ENCODE data around the gene UROC1.
A peak's percentile ranks its signal among the peaks of the same experiment; 100 is the strongest.

UROC1 gene

DNA sequence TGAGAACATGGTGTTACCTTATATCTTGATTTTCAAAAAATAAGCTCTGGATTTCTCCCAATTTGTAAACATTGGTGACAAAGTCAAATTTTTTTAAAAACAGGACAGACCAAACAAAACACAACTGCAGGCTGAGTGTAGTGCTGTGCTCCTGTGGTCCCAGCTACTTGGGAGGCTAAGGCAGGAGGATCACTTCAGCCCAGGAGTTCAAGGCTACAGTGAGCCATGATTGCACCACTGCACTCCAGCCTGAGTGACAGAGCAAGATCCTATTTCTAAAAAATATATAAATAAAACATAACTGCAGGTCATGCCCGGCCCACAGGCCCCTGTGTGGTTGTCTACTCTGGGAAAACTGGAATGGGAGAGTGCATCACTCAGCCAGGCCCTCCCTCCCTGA lies 37.9 kb downstream of the UROC1 start:
- no peak for DNase-seq (ENCODE audit: low read depth in 3 of 3)

DNA sequence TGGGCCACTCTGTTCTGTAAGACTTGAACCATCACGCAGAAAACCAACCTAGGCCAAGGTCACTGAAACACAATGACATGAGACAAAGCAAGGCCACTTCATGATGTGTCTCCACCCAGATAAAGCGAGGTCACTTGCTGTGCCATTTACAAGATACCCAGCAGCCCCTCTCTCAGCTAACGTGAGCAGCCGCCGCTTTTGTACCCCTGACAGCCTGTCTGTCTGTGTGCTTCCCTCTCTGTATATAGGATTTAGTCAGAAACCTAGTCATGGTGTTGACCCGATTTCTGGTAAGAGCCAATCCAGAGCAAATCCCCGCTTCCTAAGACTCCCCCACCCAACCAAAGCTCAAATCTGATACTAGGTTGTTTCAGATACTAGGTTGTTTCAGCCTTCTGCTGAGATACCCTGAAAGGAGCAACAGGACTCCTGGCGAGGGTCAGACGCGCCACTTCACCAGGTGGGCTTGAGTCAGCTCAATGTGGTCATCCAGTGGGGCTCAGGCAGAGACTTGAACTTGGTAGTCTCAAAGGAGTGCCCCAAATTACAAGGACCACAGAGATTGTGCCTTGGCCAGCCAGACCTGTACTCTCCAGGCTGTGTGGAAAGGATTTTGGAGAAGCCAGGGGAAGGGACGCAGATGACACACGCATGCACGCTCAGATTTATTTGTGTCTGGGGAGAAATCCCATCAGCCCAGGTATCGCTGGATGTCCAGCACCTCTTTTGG lies 38.8 kb downstream of the UROC1 start:
- DNase-seq (ENCODE audit: low read depth in 3 of 3) = no peak

DNA sequence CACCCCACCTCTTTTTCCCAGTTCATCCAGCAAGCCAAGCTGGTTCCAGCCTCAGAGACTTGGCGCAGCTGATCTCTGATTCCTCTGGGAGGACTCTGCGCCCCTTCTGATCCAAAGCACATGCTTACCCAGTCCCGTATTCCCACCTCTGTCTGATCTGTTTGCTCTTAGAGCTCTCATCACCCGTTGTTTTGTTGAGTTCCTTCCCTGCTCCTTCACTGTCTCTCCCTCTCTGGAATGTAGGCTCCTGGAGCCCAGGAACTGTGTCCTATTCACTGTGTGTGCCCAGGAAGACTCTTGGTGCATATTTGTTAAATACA lies 40.6 kb downstream of the UROC1 start:
- no peak for DNase-seq (ENCODE audit: low read depth in 3 of 3)

DNA sequence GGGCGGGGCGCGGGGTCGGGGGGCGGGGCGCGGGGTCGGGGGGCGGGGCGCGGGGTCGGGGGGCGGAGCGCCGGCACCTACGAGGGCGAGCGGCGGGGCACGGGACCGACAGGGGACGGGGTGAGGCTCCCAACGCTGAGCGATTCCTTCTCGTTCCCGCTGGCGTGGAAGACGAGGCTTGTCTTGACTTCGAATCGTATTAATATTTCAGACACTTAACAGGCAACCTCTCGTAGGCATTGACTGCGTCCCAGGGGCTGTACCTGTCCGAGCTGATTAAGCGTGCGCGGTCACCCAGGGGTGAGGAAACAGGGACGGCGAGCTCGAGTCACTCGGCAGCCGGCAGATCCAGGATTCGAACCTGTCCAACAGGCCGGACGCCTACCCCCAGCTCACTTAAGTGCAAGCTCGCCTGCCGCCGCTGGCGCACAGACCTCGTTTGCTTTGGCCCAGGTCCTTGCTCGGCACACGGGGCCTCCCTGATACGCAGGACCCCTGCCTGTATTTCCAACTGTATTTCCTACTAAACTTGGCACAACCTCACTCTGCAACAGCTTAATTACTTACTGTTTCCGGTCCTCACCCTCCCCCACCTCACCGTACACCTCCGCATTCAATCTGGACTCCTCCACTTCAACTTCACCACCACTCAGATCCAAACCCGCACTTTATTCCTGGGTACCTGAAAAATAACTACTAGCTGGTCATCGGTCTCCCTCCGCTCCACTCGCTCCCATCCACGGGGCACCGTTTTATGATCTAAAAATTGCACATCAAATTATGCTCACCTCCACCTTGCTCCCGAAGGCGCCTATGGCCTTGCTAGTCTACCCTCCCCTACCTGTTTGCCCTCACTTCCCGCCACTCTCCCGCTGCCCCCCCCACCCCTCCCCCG lies 41.2 kb downstream of the UROC1 start:
- DNase-seq (ENCODE audit: low read depth in 3 of 3) = peak in 1 of 3 experiments; percentile 23

DNA sequence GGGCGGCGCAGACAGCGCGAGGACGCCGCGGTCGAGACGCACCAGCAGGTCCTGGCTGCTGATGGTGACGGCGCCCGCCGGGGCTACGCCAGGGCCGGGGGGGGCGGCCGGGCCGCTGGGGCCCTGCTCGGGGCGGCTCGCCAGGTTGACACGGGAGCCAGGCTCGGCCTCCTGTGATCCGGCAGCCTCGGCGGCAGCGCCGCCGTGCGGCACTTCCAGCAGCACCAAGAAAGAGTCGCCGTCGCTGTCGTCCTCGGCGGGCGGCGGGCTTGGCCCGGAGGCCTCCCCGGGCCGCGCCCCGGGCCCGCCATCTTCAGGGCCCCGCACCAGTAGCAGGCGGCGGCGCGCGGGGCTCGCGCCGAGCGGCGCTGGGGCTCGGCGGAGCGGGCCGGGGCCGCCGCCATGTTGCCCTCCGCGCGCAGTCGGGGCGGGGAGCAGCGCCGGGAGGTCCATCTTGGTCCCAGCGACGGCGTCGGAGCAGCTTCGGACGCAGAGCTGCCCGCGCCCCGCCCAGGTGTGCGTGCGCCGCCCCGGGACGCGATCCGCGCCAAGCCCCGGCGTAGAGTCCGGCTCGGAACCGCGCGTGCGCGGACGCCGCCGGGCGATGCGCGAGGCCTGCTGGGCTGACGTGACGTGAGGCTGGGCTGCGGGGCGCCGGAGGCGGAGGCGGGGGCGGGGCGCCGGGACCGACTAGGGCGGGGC lies 42.0 kb downstream of the UROC1 start, which contains the start of gene ZXDC:
Gene ZXDC, minus strand, starts transcription at position 479 of the 702 bp plus-strand sequence. Its CDS starts 26 bp downstream, at position 453.
- peak; percentile 84 to 90 (median 86) for DNase-seq (ENCODE audit: low read depth in 3 of 3)

DNA sequence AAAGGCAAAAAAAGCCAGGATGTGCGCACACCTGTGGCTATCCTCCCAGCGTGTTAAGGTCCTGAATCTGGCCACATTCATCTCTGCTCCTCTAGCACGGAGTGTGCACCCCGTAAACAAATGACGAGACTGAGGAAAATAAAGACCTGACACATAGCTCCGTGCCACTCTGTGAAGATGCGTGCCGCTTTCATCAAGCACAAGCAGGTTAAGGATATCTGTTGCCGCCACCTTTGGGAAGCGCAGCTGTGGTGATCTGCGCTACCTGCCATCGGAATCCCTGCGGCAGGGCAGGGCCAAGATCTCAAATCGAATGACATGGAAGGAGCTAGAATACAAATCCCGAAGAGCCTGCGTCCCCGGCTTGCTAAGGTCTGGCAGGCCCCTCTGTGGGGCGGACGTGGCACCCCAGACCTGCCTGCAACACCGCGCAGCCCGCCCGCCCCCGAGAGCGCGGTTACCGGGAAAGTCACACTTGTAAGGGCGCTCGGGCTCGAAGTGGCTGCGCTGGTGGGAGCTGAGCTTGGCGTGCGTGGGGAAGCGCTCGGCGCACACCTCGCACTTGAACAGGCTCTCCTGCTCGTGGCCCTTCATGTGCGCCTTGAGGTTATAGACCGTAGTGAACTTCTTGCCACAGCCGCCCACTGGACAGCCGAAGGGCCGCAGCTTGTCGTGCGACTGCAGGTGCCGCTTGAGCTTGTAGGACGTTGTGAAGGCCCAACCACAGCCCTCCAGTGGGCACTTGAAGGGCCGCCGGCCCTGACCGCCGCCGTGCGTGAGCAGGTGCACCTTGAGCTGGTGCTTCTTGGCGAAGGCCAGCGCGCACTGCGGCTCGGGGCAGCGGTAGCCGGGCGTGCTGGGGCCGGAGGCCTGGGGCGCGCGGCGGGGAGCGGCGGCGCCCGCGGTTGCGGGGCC lies 42.8 kb downstream of the UROC1 start:
- peak; percentile 4 to 42 (median 14) for DNase-seq (ENCODE audit: low read depth in 3 of 3)

DNA sequence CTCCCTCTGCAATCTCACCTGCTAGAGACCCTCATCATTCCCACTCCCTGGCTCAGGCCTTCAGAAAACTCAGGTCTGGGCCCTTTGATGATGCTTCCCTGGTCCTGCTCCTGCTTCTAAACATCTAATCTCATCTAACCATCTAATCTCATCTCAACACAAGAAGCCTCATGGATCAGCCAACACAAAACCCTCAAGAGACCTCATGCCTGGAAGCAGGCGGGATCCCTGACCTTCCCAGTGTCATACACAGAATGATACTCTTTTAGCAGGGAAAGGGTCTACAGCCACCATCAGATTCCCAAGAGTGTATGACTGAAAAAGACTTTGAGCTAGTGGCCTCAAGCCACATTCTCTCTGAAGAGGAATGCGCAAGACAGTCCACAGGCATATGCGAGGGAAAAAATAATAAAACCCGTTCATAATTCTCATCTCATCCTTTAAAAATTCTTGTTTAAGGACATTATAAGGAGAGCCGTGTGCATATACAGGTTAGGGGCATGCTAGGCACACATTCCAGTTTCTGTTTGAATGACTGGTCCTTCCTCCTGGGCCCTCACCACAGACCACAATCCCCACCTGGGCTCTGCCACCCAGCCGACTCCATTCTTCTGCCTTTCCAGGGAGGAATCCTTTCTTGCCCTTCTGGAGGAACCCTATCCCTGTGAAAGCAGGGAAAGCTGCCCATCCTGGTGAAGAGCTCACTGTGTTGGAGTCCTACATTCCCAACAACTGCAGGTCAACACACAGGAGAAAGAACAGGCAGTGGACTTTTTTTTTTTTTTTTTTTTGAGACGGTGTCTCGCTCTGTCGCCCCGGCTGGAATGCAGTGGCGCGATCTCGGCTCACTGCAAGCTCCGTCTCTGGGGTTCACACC lies 44.0 kb downstream of the UROC1 start:
- no peak for DNase-seq (ENCODE audit: low read depth in 3 of 3)

DNA sequence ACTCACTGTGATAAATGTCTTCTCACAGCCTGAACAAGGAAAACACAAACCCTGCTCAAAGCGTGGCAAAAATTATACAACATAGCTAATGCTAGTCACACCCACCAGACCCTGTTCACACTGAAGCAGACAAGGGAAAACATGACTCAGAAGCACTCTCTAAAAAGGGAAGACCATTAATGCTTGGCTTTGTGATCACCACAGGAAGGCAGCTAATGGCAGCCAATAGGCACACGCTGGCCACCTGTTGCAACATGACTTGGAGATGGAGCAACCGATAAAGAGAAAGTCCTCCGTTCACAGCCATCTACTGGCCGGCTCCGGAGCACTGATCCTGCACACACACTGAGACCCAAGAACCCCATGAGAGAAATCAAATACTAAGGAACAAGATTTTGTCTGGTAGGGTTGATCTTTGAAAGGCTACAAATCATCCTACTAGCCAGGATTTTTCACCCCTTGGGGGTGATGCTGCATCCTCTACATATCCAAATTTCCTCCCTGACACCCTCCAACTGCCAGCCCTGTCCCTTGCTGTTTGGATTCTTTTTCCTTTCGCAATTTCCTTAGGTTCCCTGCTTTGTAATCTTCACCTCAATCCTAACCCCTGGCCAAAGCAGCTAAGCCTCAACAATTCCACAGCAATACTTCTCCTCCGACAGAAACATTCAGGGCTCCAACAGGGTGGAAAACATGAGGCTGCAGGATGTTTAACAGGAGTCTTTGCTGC lies 45.1 kb downstream of the UROC1 start:
- DNase-seq (ENCODE audit: low read depth in 3 of 3) = no peak

DNA sequence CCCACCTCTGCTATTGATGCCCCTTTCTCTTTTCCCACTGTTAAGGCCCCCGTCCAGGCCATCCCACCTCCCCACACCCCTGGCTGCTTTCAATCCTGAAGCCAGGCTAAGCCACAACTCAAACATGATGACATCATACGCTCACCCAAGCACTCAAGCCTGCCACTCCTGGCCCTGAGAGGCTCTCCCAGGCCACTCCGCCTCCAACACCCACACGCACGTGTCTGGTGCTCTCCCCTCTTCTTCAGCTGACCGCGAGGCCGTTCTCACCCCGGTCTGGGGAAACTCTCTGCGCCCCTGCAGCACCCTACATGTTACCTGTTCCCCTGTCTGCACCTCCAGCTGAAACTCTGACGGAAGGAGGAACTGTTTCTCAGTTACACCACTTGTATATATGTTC lies 48.1 kb downstream of the UROC1 start:
- DNase-seq (ENCODE audit: low read depth in 3 of 3) = no peak

DNA sequence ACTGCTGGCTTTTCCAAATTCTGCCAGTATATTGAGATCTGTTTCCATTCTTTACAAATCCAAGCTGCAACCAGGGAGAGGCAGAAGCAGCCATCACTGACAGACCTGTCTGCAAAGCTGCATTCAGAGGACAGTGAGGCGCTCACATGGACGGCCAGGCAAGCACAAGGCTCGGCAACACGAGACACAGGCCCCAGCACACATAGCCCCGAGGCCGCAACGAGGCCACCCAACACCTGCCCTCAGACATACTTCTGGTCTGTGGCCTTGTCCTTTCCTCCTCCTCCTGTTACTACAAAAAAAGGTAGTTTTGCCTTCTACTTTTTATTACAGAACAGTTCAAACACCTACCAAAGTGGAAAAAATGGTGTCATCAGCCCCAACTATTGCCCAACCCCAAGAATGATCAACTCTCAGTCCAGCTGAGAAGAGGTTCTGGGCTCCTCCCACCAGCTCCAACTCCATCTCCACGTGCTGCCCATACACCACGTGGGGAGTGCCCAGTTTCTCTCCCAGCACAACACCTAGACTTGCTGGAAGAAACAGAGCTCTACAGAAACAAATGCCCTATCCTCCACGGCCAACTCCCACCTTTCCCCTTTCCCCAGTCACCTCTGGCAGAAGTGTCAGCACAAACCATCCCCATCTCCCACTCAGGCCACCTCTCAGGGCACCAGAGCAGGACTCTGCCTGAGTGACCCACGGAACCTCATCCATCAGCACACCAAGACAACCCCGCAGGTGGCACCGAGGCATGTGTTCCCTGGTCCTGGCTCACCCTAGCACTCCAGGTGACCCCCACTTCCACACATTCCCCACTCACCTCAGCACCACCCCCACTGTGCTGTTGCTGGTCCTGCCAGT lies 49.3 kb downstream of the UROC1 start:
- no peak for DNase-seq (ENCODE audit: low read depth in 3 of 3)

DNA sequence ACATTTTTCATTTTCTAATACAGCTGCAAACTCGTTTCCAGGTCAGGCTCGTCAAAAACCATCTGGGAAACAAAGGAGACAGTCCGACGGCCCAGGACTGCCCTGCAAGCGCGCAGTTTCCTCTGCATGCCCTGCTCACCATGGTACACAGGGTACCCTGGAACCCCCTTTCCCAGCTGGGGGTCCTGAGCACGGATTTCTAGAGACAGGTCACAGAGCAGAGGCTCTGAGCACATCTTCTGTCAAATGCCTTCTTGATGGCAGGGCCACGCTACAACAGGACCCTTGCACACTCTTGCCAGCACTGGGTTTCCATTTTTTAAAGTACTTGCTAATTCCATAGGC lies 50.0 kb downstream of the UROC1 start:
- DNase-seq (ENCODE audit: low read depth in 3 of 3) = no peak

DNA sequence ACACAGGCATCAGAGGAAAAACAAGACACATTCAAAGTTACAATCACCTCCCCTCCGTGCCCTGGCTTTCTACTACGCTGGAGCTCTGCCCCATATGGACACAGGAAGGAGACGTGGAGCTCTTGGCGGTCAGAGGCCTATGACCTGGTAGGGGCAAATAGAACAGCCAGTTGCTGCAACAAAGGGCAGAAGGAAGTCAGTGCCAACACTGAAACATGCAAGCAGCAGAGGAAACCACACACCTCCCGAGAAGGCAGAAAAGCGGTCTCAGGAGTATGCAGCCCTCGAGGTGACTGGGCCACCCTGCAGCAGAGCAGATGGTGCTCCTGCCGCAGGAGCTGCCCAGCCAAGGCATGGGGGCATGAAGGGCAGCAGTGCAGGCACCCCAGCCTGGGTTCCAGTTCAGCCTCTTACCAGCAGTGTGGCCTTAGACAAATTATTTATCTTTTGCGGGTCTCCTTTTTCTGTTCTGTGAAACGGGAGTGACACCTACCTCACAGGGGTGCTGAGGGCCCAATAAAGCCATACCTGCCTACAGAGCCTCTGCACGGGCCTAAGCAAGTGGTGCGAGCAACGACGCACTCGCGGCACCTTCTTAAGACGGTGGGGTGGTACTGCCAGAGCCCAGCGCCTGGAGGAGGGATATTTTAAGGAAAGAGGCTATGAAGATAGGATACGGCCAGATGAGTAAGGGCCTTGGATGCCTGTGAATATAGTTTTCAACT lies 50.5 kb downstream of the UROC1 start:
- no peak for DNase-seq (ENCODE audit: low read depth in 3 of 3)

DNA sequence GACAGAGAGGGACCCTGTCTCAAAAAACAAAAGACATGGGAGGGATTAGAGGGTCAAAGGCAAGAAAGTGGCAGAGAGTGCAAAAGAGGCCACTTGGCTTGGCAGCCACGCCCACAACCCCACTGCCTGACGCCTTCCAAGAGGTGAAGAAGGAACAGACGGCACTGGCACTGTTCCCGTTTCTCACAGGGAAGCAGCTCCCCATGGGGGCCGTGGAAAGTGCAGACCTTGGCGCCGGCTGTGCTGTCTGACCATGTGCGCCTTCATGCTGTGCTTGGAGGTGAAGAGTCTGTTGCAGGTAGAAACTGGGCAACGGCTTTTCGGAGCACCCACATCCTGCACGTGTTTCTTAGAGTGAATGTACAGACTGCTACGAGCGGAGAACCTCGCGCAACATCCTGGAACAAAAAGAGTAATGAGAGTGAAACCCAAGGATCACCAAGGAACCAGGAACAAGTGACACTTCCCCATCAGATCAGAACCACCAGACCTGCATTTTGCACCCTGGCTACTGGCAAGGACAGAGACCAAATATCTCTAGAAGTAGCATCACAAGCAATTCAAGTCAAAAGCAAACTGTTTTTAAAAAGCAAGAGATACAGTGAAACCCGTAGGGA lies 51.5 kb downstream of the UROC1 start:
- DNase-seq (ENCODE audit: low read depth in 3 of 3) = no peak

DNA sequence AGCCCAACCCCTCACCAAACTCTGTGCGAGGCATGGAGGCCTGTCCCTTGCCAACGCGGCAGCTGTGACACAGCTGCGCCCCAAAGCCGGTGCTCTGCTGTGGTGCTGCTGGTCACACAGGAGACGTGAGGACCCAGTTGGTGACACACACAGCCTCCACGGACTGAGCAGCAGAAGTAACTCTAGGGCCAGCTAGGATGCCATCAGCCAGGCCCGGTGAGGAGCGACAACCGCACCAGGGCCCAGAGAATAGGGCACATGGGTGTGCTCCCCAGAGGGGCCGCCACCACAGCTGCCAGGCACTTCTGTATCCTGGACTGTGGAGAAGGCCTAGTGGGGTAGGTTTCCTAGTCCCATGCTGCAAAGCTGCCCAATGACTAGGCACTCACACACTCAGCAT lies 52.6 kb downstream of the UROC1 start:
- no peak for DNase-seq (ENCODE audit: low read depth in 3 of 3)

DNA sequence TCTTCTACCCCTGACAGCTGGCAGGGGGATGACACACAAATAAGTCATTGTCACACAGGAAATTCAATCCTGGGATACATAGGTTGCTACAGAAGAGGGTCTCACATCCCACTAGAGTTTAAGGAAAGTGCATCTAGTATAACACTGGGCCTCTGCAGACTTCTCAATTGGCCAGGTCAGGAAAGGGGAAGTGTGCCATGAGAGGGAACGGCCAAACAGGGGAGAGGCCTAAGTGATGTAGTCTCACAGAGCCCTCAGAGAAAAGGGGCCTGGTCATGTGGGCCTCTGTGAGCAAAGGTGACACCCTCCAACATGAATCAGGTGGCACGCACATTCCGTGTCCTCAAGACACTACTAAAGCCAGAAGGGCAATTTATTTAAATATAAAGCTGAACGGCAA lies 53.1 kb downstream of the UROC1 start:
- no peak for DNase-seq (ENCODE audit: low read depth in 3 of 3)

DNA sequence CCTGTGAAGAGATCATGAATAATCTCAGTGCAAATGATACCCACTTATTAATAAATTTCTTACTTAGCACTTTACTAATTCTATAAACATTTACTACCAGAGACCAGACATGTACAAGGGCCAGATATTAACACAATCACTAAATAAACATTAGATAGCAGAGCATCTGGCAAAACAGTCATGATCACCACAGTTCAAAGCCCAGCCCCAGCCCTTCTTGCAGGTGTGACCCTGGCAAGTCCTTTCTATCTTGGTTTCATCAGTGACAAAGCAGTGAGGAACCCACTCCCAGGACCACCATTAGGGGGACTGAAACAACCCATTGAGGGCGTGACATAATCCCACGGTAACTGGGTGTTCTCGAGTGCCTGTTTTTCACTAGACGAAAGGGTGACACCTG lies 53.5 kb downstream of the UROC1 start:
- DNase-seq (ENCODE audit: low read depth in 3 of 3) = no peak

DNA sequence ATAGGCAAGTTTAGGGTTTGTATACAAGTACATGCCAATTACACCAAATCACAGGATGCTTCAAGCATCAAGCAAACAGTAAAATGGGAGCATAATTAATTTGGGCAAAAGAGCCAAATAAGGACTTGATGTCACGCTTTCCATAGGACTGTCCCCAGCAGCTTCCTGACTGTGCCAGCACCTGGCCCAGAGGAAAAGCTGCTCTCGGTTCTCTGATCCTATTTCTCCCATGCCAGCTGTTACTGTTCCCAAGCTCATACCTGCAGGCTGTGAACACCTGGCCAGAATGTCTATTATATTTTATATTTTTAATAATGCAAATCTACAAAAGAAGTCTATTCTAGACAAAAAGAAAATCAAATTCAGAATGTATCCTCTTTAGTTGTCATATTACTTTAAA lies 54.1 kb downstream of the UROC1 start:
- DNase-seq (ENCODE audit: low read depth in 3 of 3) = no peak
